Choroid plexus epithelial cell (primary cell): ENCODE measurements around the gene EPDR1.

ENCODE experiments used
- DNase-seq: peaks from one replicate; pipeline ENCODE4 v3.0.0-alpha.2; 2010; ENCODE audit warnings: low read depth
- H3K4me3 ChIP-seq: 2 replicates; pipeline ENCODE4 v1.5.1; 2011; ENCODE audit warnings: low read depth, mild to moderate bottlenecking, control low read depth, low read length, moderate library complexity
- TF ChIP-seq, protein P1 (sequence below): conservative IDR thresholded peaks from 2 replicates; pipeline ENCODE4 v1.5.1; 2011; ENCODE audit warnings: low read depth, mild to moderate bottlenecking, control low read depth, inconsistent platforms, low read length, moderate library complexity

EPDR1 gene

GRCh38 chr7:37920305-37920848 lies at the start of gene EPDR1:
EPDR1 (plus strand) TSS chr7:37920640; CDS start chr7:37920940, 300 bp downstream.
- DNase-seq, result no peak
- TF ChIP-seq, protein P1, sequence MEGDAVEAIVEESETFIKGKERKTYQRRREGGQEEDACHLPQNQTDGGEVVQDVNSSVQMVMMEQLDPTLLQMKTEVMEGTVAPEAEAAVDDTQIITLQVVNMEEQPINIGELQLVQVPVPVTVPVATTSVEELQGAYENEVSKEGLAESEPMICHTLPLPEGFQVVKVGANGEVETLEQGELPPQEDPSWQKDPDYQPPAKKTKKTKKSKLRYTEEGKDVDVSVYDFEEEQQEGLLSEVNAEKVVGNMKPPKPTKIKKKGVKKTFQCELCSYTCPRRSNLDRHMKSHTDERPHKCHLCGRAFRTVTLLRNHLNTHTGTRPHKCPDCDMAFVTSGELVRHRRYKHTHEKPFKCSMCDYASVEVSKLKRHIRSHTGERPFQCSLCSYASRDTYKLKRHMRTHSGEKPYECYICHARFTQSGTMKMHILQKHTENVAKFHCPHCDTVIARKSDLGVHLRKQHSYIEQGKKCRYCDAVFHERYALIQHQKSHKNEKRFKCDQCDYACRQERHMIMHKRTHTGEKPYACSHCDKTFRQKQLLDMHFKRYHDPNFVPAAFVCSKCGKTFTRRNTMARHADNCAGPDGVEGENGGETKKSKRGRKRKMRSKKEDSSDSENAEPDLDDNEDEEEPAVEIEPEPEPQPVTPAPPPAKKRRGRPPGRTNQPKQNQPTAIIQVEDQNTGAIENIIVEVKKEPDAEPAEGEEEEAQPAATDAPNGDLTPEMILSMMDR, result peak; percentile 10
- H3K4me3 ChIP-seq, result peak within 1 kb of the TSS; percentile 61

DNA sequence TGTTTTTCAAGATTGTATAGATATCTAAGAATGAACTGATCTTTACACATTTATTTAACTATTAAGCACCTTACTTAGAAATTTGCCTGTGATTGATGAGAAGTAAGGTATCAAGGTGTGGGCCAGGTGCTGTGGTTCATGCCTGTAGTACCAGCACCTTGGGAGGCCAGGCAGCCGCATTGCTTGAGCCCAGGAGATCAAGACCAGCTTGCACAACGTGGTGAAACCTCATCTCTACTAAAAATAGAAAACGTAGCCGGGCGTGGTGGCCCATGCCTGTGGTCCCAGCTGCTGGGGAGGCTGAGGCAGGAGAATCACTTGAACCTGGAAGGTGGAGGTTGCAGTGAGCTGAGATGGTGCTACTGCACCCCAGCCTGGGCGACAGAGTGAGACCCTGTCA lies 38.4 kb upstream of the EPDR1 start:
- no peak overlapping the region for H3K4me3 ChIP-seq
- TF ChIP-seq, protein P1, result no peak
- no peak for DNase-seq

- no peak for DNase-seq
- TF ChIP-seq, protein P1, result no peak
These were observed 27.1 kb upstream of the EPDR1 start for GRCh38 chr7:37893359-37893758.

DNA sequence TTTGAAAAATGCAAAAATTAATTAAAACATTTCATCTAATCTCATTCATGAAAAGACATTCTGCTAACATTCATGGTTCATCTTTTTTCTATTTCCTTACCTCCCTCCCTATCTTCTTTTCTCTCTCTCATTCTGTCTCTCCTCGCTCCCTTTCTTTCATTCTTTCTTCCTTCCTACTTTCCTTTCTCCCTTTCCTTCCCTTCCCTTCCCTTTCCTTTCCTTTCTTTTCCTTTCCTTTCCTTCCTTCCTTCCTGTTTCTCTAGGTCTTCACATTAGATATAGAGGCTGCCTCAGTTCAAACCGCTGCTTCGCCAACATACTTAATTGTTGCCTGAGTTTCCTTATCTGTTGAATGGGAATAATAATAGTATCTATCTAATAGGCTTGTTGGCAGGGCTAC lies 25.8 kb upstream of the EPDR1 start:
- H3K4me3 ChIP-seq, result no peak overlapping the region
- DNase-seq, result no peak
- TF ChIP-seq, protein P1, result no peak

More at GRCh38 chr7:37893359-37893758, 27.1 kb upstream of the EPDR1 start:
- no peak overlapping the region for H3K4me3 ChIP-seq

GRCh38 chr7:37899712-37900247 lies 20.7 kb upstream of the EPDR1 start:
- no peak overlapping the region for H3K4me3 ChIP-seq
- TF ChIP-seq, protein P1, result no peak

GRCh38 chr7:37901236-37901827 lies 19.1 kb upstream of the EPDR1 start:
- H3K4me3 ChIP-seq, result no peak overlapping the region
- DNase-seq, result peak; percentile 75
- TF ChIP-seq, protein P1, result peak; percentile 58

More at GRCh38 chr7:37899712-37900247, 20.7 kb upstream of the EPDR1 start:
- no peak for DNase-seq
